ENCODE measurements around the gene EML1. TPM values are rescaled to one million over a fixed set of nuclear protein-coding genes. Genes with fewer than 3 reads are reported as not detected.

The EML1 gene, protein sequence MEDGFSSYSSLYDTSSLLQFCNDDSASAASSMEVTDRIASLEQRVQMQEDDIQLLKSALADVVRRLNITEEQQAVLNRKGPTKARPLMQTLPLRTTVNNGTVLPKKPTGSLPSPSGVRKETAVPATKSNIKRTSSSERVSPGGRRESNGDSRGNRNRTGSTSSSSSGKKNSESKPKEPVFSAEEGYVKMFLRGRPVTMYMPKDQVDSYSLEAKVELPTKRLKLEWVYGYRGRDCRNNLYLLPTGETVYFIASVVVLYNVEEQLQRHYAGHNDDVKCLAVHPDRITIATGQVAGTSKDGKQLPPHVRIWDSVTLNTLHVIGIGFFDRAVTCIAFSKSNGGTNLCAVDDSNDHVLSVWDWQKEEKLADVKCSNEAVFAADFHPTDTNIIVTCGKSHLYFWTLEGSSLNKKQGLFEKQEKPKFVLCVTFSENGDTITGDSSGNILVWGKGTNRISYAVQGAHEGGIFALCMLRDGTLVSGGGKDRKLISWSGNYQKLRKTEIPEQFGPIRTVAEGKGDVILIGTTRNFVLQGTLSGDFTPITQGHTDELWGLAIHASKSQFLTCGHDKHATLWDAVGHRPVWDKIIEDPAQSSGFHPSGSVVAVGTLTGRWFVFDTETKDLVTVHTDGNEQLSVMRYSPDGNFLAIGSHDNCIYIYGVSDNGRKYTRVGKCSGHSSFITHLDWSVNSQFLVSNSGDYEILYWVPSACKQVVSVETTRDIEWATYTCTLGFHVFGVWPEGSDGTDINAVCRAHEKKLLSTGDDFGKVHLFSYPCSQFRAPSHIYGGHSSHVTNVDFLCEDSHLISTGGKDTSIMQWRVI
- polyA plus RNA-seq (2013) = not detected

GRCh38 chr14:99793213-99794150 lies at the start of gene EML1:
Gene EML1 (plus strand): TSS chr14:99793413. CDS start chr14:99793477, 64 bp downstream.
- Histone ChIP-seq H3K4me3 (ENCODE audit: control insufficient read depth in 1 of 7, extremely low read depth in 1 of 7, insufficient read depth in 4 of 7, low read depth in 2 of 7, low read length in 6 of 7) (peak within 1 kb of the TSS in 4 of 7 experiments; percentile 26 to 57 (median 45)), H3K9me3 (ENCODE audit: control extremely low read depth in 1 of 5, control insufficient read depth in 4 of 5, insufficient read depth in 2 of 5, low read depth in 1 of 5, low read length in 4 of 5) (peaks cover 5 to 13% (median 9%) of the 10 kb centered on the region in 5 experiments), H3K36me3 (ENCODE audit: control insufficient read depth in 4 of 4, insufficient read depth in 4 of 4, low read length in 3 of 4) (no peaks in the 10 kb centered on the region), H3K4me1 (ENCODE audit: control extremely low read depth in 1 of 4, control insufficient read depth in 4 of 4, insufficient read depth in 4 of 4, low read length in 3 of 4) (peaks cover 2 to 8% (median 6%) of the 10 kb centered on the region in 4 experiments), H3K27ac (ENCODE audit: insufficient read depth in 1 of 2, low read depth in 1 of 2, low read length in 2 of 2, poor library complexity in 1 of 2, severe bottlenecking in 2 of 2) (no peak within 1 kb of the TSS), H3K27me3 (replicated peaks in 2 of 5; ENCODE audit: control insufficient read depth in 4 of 5, insufficient read depth in 5 of 5, low read length in 4 of 5) (peaks cover 25 to 91% (median 67%) of the 10 kb centered on the region in 5 experiments)
- POLR2A ChIA-PET = interaction anchor here (0.6 kb wide), 1 partner anchor 37 kb away, joined by 4 read pairs; no protein-coding TSS in a partner anchor
- CTCF ChIA-PET = interaction anchor here (1.2 to 1.5 kb wide), 3 partner anchors 9 to 28 kb away, joined by 3 to 5 read pairs (median 4); no protein-coding TSS in a partner anchor
- 0% methylated on average over 53 of the region's 121 CpGs for WGBS (ENCODE audit: insufficient coverage)
- peak; percentile 78 to 86 (median 78) for DNase-seq

DNA sequence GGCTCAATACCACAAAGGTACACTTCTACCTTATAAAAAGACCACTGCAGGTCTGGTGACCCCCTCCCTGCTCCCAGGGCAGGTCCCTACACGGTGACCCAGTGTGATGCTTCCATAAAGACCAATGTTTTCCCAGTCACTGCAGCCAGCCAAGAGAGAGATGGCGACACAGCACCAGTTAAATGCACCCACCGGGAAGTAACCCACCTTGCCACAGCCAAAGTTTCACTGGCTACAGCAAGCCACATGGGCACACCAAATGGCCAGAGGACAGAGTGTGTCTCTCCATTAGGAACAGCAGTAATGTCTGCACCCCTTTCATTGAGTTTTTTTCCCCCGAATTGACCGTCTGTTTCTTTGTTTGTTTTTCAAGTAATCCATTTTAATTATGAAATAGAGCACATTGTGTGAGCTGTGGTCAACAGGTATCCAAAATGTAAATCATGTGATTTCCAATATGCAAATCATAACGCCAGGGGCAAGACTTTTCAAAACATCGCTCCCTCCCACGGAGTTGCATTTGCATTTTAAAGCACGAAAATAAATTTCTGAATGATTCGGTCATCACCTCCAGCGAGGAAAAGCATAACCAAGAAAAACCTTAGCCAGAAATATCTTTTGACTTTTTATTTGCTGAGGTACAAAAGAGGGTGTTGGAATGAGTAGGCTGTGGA lies 48.9 kb upstream of the EML1 start:
- H3K4me1 ChIP-seq (ENCODE audit: control extremely low read depth in 1 of 4, control insufficient read depth in 4 of 4, insufficient read depth in 4 of 4, low read length in 3 of 4) = peaks cover 0 to 26% (median 16%) of the 10 kb centered on the region in 4 experiments
- no peaks in the 10 kb centered on the region for H3K36me3 ChIP-seq (ENCODE audit: control insufficient read depth in 4 of 4, insufficient read depth in 4 of 4, low read length in 3 of 4)
- 99% methylated on average over 9 of the region's 11 CpGs for WGBS (ENCODE audit: insufficient coverage)
- peaks cover 0 to 68% (median 25%) of the 10 kb centered on the region in 5 experiments for H3K27me3 ChIP-seq (replicated peaks in 2 of 5; ENCODE audit: control insufficient read depth in 4 of 5, insufficient read depth in 5 of 5, low read length in 4 of 5)
- DNase-seq = no peak
- POLR2A ChIA-PET = interaction anchor here (0.6 kb wide), 1 partner anchor 1683 kb away, joined by 3 read pairs; no protein-coding TSS in a partner anchor
- H3K4me3 ChIP-seq (ENCODE audit: control insufficient read depth in 1 of 7, extremely low read depth in 1 of 7, insufficient read depth in 4 of 7, low read depth in 2 of 7, low read length in 6 of 7) = no peak overlapping the region
- CTCF ChIA-PET = no interaction called here
- H3K27ac ChIP-seq (ENCODE audit: insufficient read depth in 1 of 2, low read depth in 1 of 2, low read length in 2 of 2, poor library complexity in 1 of 2, severe bottlenecking in 2 of 2) = no peak overlapping the region
- H3K9me3 ChIP-seq (ENCODE audit: control extremely low read depth in 1 of 5, control insufficient read depth in 4 of 5, insufficient read depth in 2 of 5, low read depth in 1 of 5, low read length in 4 of 5) = no peaks in the 10 kb centered on the region

DNA sequence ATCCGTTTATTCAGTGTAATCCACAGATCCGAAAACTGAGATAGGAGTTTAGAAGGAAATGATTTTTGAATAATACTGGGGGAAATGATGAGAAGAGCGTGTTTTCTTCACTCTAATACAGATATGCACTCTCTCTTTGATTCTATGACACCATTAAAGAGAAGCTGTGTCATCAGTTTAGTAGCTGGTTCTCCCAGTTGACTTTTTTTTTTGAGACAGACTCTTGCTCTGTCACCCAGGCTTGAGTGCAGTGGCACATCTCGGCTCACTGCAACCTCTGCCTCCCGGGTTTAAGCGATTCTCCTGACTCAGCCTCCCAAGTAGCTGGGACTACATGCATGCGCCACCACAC lies 48.4 kb upstream of the EML1 start:
- H3K27me3 ChIP-seq (replicated peaks in 2 of 5; ENCODE audit: control insufficient read depth in 4 of 5, insufficient read depth in 5 of 5, low read length in 4 of 5) = peaks cover 0 to 67% (median 25%) of the 10 kb centered on the region in 5 experiments
- CTCF ChIA-PET = interaction anchor here (1.8 kb wide), 1 partner anchor 15 kb away, joined by 5 read pairs; no protein-coding TSS in a partner anchor

DNA sequence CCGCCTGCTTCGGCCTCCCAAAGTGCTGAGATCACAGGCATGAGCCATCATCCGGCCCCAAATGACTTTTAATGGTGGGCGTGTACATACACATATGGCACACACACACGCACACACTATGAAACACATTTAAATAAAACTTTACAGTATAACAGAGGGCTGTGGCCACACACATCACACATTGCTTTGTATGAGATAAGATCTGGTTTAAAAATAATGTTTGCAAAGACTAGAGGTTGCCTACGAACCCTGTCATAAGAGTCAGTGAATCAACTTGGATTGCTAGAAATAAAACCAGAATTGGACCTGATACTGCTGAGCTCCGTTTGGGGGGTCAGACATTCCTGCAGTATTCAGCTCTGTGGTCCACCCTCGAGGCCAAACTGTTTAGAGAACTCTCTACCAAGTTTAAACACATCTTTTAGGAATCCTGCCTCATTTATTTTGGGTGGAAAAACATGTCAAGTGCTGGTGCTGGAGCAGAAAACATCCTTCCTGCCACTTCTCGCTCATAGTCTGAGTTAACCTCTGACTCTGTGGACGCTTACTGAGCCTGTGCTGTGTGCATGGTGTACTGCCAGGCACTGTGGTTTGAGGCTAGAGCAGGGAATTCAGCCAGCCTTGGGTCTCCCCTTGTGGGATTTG lies 47.8 kb upstream of the EML1 start:
- Histone ChIP-seq H3K27me3 (replicated peaks in 2 of 5; ENCODE audit: control insufficient read depth in 4 of 5, insufficient read depth in 5 of 5, low read length in 4 of 5) (peaks cover 0 to 61% (median 25%) of the 10 kb centered on the region in 5 experiments), H3K9me3 (ENCODE audit: control extremely low read depth in 1 of 5, control insufficient read depth in 4 of 5, insufficient read depth in 2 of 5, low read depth in 1 of 5, low read length in 4 of 5) (no peaks in the 10 kb centered on the region), H3K36me3 (ENCODE audit: control insufficient read depth in 4 of 4, insufficient read depth in 4 of 4, low read length in 3 of 4) (no peaks in the 10 kb centered on the region), H3K27ac (ENCODE audit: insufficient read depth in 1 of 2, low read depth in 1 of 2, low read length in 2 of 2, poor library complexity in 1 of 2, severe bottlenecking in 2 of 2) (no peak overlapping the region), H3K4me1 (ENCODE audit: control extremely low read depth in 1 of 4, control insufficient read depth in 4 of 4, insufficient read depth in 4 of 4, low read length in 3 of 4) (peaks cover 0 to 26% (median 16%) of the 10 kb centered on the region in 4 experiments), H3K4me3 (ENCODE audit: control insufficient read depth in 1 of 7, extremely low read depth in 1 of 7, insufficient read depth in 4 of 7, low read depth in 2 of 7, low read length in 6 of 7) (no peak overlapping the region)
- 55% methylated on average over 7 of the region's 10 CpGs for WGBS (ENCODE audit: insufficient coverage)
- POLR2A ChIA-PET = no interaction called here
- CTCF ChIA-PET = interaction anchor here (1.8 kb wide), 1 partner anchor 16 kb away, joined by 5 read pairs; no protein-coding TSS in a partner anchor
- DNase-seq = peak in 1 of 3 donors; percentile 31

More for the DNA sequence above, 48.4 kb upstream of the EML1 start:
- POLR2A ChIA-PET = interaction anchor here (0.6 kb wide), 1 partner anchor 1683 kb away, joined by 3 read pairs; no protein-coding TSS in a partner anchor
- no peaks in the 10 kb centered on the region for H3K36me3 ChIP-seq (ENCODE audit: control insufficient read depth in 4 of 4, insufficient read depth in 4 of 4, low read length in 3 of 4)
- no peak overlapping the region for H3K27ac ChIP-seq (ENCODE audit: insufficient read depth in 1 of 2, low read depth in 1 of 2, low read length in 2 of 2, poor library complexity in 1 of 2, severe bottlenecking in 2 of 2)
- no peak for DNase-seq
- whole genome bisulfite sequencing (ENCODE audit: insufficient coverage) = 93% methylated on average over 6 of the region's 7 CpGs
- peaks cover 0 to 26% (median 16%) of the 10 kb centered on the region in 4 experiments for H3K4me1 ChIP-seq (ENCODE audit: control extremely low read depth in 1 of 4, control insufficient read depth in 4 of 4, insufficient read depth in 4 of 4, low read length in 3 of 4)
- no peaks in the 10 kb centered on the region for H3K9me3 ChIP-seq (ENCODE audit: control extremely low read depth in 1 of 5, control insufficient read depth in 4 of 5, insufficient read depth in 2 of 5, low read depth in 1 of 5, low read length in 4 of 5)
- H3K4me3 ChIP-seq (ENCODE audit: control insufficient read depth in 1 of 7, extremely low read depth in 1 of 7, insufficient read depth in 4 of 7, low read depth in 2 of 7, low read length in 6 of 7) = no peak overlapping the region

DNA sequence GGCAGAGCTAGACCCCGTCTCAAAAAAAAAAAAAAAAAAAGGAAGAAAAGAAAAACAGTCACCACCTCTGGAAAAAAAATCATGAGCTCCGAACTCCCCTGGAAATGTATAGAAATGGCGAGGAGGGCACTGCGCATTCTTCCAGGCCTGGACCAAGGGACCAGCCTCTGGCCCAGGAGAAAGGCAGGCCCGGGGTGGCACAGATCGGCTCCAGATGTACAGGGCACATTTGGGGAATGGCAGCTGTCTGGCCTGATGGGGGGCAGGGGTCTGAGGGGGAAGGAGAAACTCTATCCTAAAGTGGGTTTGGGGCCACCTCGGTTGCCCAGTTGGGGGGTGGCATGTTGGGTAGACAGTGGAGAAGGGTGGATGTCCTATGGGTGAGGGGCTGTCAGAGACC lies 46.0 kb upstream of the EML1 start:
- no peaks in the 10 kb centered on the region for H3K36me3 ChIP-seq (ENCODE audit: control insufficient read depth in 4 of 4, insufficient read depth in 4 of 4, low read length in 3 of 4)
- ChIA-PET CTCF (interaction anchor here (1.0 to 1.3 kb wide), 2 partner anchors 8 to 43 kb away, joined by 3 read pairs; no protein-coding TSS in a partner anchor), POLR2A (no interaction called here)
- 81% methylated on average over 4 of the region's 7 CpGs for WGBS (ENCODE audit: insufficient coverage)
- H3K4me3 ChIP-seq (ENCODE audit: control insufficient read depth in 1 of 7, extremely low read depth in 1 of 7, insufficient read depth in 4 of 7, low read depth in 2 of 7, low read length in 6 of 7) = peak overlapping the region in 1 of 7 experiments; percentile 16
- no peaks in the 10 kb centered on the region for H3K9me3 ChIP-seq (ENCODE audit: control extremely low read depth in 1 of 5, control insufficient read depth in 4 of 5, insufficient read depth in 2 of 5, low read depth in 1 of 5, low read length in 4 of 5)
- peaks cover 0 to 57% (median 22%) of the 10 kb centered on the region in 5 experiments for H3K27me3 ChIP-seq (replicated peaks in 2 of 5; ENCODE audit: control insufficient read depth in 4 of 5, insufficient read depth in 5 of 5, low read length in 4 of 5)
- H3K27ac ChIP-seq (ENCODE audit: insufficient read depth in 1 of 2, low read depth in 1 of 2, low read length in 2 of 2, poor library complexity in 1 of 2, severe bottlenecking in 2 of 2) = no peak overlapping the region
- DNase-seq = no peak
- peaks cover 0 to 32% (median 22%) of the 10 kb centered on the region in 4 experiments for H3K4me1 ChIP-seq (ENCODE audit: control extremely low read depth in 1 of 4, control insufficient read depth in 4 of 4, insufficient read depth in 4 of 4, low read length in 3 of 4)

All from common myeloid progenitor, CD34-positive (primary cell).